Fibroblast of lung (primary cell): ENCODE results near the gene MTAP. TPM values are rescaled to one million over a fixed set of nuclear protein-coding genes. Genes with fewer than 3 reads are reported as not detected.

Experiments
- DNase-seq, 2 donors: peaks; one replicate each; pipeline versions ENCODE4 v3.0.0 to v3.0.0-alpha.2; 2010; ENCODE audit warnings: low read depth in 2 of 2
- H2AFZ ChIP-seq: 2 replicates; pipeline ENCODE4 v1.5.1; 2012; ENCODE audit warnings: low read length, control low read depth, inconsistent platforms
- H3K27ac ChIP-seq: 2 replicates; pipeline ENCODE4 v1.5.1; 2011; ENCODE audit warnings: low read length, control low read depth; ENCODE audit not compliant: insufficient read depth
- H3K27me3 ChIP-seq: 2 replicates; pipeline ENCODE4 v1.5.1; 2011; ENCODE audit warnings: mild to moderate bottlenecking, low read length; ENCODE audit not compliant: control insufficient read depth, insufficient read depth
- H3K36me3 ChIP-seq: 2 replicates; pipeline ENCODE4 v1.5.1; 2011; ENCODE audit warnings: low read length; ENCODE audit not compliant: control insufficient read depth, insufficient read depth
- H3K4me1 ChIP-seq: 2 replicates; pipeline ENCODE4 v1.5.1; 2011; ENCODE audit warnings: low read length; ENCODE audit not compliant: control insufficient read depth, insufficient read depth; ENCODE audit errors: extremely low read depth
- H3K4me2 ChIP-seq: 2 replicates; pipeline ENCODE4 v1.5.1; 2011; ENCODE audit warnings: low read length, control low read depth; ENCODE audit not compliant: insufficient read depth; ENCODE audit errors: extremely low read depth
- H3K4me3 ChIP-seq, 4 experiments: fragments of 200-600 bp in 1 of 4; sonication (generic) in 1 of 4; replicated peaks in 1 of 4; 2 replicates each; pipeline ENCODE4 v1.5.1; 2011 to 2016; ENCODE audit warnings: low read length in 4 of 4, low read depth in 3 of 4, mild to moderate bottlenecking in 3 of 4, control low read depth in 2 of 4, inconsistent platforms in 1 of 4, mixed read lengths in 1 of 4; ENCODE audit not compliant: insufficient read depth in 1 of 4; ENCODE audit errors: control extremely low read depth in 1 of 4
- H3K79me2 ChIP-seq: 2 replicates; pipeline ENCODE4 v1.5.1; 2012; ENCODE audit warnings: mild to moderate bottlenecking, low read length, inconsistent platforms; ENCODE audit not compliant: control insufficient read depth, insufficient read depth
- H3K9ac ChIP-seq: 2 replicates; pipeline ENCODE4 v1.5.1; 2011; ENCODE audit warnings: mild to moderate bottlenecking, low read length, control low read depth; ENCODE audit not compliant: insufficient read depth
- H3K9me3 ChIP-seq: 2 replicates; pipeline ENCODE4 v1.5.1; 2012; ENCODE audit warnings: low read depth, low read length; ENCODE audit not compliant: control insufficient read depth, insufficient read depth
- H4K20me1 ChIP-seq: 2 replicates; pipeline ENCODE4 v1.5.1; 2011; ENCODE audit warnings: low read length; ENCODE audit not compliant: control insufficient read depth, insufficient read depth; ENCODE audit errors: extremely low read depth
- EZH2 ChIP-seq: IDR thresholded peaks from 2 replicates; pipeline ENCODE4 v1.5.1; 2012; ENCODE audit warnings: low read length, control low read depth, mild to moderate bottlenecking; ENCODE audit errors: missing control alignments
- polyA plus RNA-seq, 2 donors: library from polyadenylated mRNA; depleted of rRNA in 1 of 2; stranded (reverse) in 1 of 2; unstranded in 1 of 2; fragments of >200 nt; gene quantifications; 2 replicates each; pipeline ENCODE4 v1.2.1, GENCODE V29; 2011 to 2012; ENCODE audit warnings: missing spikeins in 1 of 2
- total RNA-seq: library from RNA; depleted of rRNA; stranded (reverse); fragments of >200 nt; gene quantifications from 2 replicates; pipeline ENCODE4 v1.2.1, GENCODE V29; 2014
- TF ChIP-seq, protein P1 (sequence below), 2 donors: IDR thresholded peaks in 1 of 2; conservative IDR thresholded peaks in 1 of 2; 1 replicate in 1 of 2; 2 replicates in 1 of 2; pipeline ENCODE4 v1.5.1; 2011 to 2012; ENCODE audit warnings: low read length in 2 of 2, control low read depth in 1 of 2, inconsistent platforms in 1 of 2, low read depth in 1 of 2, mild to moderate bottlenecking in 1 of 2

Gene MTAP
- total and polyA plus RNA-seq, 2 donors (not counting 1 experiment from before 2014, with no cell fraction given): 20.0 to 27.6 TPM

DNA sequence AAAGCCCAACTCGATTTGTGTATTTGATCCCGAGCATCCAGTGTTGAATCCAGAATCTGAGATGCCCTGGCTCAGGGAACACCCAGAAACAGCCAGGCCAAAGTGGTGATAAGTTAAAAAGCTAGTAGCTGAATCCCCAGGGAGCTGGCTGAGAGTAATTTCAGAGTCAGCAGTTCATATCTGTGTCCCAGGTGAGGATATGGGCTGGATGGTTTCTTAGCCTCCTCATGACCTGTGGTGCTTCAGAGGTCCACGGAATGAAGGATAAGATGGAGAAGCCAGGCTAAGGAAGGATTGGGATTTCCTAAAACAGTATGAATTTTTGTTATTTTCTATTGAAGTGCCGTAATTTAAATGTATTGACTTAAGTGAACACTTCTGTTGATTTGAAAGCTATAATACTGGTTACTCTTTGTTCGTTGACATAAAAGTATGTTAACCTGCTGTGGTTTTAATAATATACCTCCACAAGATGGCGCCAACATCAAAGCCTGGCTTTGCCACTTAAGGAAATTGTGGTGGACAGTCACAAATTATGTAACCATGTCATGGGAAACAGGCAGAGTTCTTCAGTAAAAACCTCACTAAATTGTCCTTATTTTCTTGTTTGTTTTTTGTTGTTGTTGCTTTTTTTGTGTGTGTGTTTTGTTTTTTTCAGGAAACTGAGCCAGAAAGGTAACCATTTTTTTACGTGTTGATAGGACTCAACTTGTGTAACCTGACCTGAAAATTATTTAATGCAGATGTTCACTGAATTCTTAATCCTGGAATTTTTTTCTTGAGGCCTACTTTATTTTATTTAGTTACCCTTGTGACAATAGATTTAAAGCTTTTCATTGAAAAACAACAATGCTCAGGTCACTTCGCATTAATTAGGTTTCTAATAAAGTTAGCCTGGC is 11.4 kb downstream of the MTAP start:
- no peak overlapping the region for H3K9ac ChIP-seq
- H4K20me1 ChIP-seq: no peaks in the 10 kb centered on the region
- TF ChIP-seq, protein P1, sequence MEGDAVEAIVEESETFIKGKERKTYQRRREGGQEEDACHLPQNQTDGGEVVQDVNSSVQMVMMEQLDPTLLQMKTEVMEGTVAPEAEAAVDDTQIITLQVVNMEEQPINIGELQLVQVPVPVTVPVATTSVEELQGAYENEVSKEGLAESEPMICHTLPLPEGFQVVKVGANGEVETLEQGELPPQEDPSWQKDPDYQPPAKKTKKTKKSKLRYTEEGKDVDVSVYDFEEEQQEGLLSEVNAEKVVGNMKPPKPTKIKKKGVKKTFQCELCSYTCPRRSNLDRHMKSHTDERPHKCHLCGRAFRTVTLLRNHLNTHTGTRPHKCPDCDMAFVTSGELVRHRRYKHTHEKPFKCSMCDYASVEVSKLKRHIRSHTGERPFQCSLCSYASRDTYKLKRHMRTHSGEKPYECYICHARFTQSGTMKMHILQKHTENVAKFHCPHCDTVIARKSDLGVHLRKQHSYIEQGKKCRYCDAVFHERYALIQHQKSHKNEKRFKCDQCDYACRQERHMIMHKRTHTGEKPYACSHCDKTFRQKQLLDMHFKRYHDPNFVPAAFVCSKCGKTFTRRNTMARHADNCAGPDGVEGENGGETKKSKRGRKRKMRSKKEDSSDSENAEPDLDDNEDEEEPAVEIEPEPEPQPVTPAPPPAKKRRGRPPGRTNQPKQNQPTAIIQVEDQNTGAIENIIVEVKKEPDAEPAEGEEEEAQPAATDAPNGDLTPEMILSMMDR (conservative IDR thresholded peaks at IDR 0.05 in 1 of 2, IDR thresholded peaks at IDR 0.05 in 1 of 2; ENCODE audit: low read depth in 1 of 2, low read length in 2 of 2): peak; percentile 70 to 78
- no peak for TF ChIP-seq EZH2
- H3K4me3 ChIP-seq: no peak overlapping the region
- no peaks in the 10 kb centered on the region for H3K9me3 ChIP-seq
- peaks cover 34% of the 10 kb centered on the region for H3K79me2 ChIP-seq
- peak overlapping the region; percentile 9 for H3K27ac ChIP-seq
- H3K4me2 ChIP-seq: no peak overlapping the region
- peak; percentile 78 to 88 for DNase-seq
- peaks cover 14% of the 10 kb centered on the region for H3K36me3 ChIP-seq
- peaks cover 8% of the 10 kb centered on the region for H3K4me1 ChIP-seq
- H2AFZ ChIP-seq: no peak overlapping the region
- no peaks in the 10 kb centered on the region for H3K27me3 ChIP-seq

DNA sequence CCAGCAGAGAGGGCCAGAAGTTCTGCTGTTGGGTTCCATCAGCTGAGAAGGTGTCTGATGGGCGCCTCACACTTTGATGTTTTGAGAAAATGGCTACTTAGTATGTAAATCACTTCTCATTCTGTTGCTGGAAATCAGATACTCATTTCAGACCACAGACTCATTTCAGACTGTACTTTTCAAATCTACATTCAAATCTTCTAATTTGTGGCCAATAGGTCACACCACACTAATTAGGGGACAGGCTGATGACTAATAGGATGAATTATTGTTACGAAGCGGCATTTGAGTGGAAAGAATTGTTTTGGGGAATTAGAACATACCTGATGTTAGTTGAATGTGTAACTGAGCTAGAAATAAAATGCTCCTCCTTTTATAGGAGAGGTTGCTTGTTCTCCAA is 13.2 kb downstream of the MTAP start:
- Histone ChIP-seq H3K9ac (no peak overlapping the region), H4K20me1 (no peaks in the 10 kb centered on the region), H2AFZ (no peak overlapping the region), H3K36me3 (peaks cover 15% of the 10 kb centered on the region), H3K4me3 (no peak overlapping the region), H3K4me1 (peaks cover 8% of the 10 kb centered on the region), H3K9me3 (no peaks in the 10 kb centered on the region), H3K27ac (no peak overlapping the region), H3K4me2 (no peak overlapping the region), H3K27me3 (no peaks in the 10 kb centered on the region), H3K79me2 (peaks cover 35% of the 10 kb centered on the region)
- no peak for DNase-seq
- TF ChIP-seq, protein P1 (conservative IDR thresholded peaks at IDR 0.05 in 1 of 2, IDR thresholded peaks at IDR 0.05 in 1 of 2; ENCODE audit: low read depth in 1 of 2, low read length in 2 of 2): no peak
- TF ChIP-seq EZH2: no peak

DNA sequence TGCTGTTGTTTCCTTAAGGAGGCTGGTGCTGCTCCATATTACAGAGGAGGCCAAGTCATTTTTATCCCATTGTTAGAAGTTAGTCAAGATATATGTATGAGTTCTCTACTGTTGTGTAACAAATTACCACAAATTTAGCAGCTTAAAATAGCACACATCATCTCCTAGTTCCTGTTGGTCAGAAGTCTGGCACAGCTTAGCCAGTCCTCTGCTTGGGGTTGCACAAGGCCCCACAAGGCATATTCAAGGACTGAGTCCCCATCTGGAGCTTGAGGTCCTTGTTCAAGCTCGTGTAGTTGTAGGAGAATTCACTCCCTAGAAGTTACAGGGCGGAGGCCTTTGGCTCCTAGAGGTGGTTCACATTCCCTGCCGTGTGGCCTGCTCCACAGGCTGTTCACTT is 14.7 kb downstream of the MTAP start:
- Histone ChIP-seq H2AFZ (no peak overlapping the region), H4K20me1 (no peaks in the 10 kb centered on the region), H3K4me1 (peaks cover 8% of the 10 kb centered on the region), H3K27me3 (no peaks in the 10 kb centered on the region), H3K4me3 (no peak overlapping the region), H3K9ac (no peak overlapping the region), H3K79me2 (peaks cover 25% of the 10 kb centered on the region), H3K36me3 (peaks cover 9% of the 10 kb centered on the region), H3K4me2 (no peak overlapping the region), H3K9me3 (no peaks in the 10 kb centered on the region), H3K27ac (no peak overlapping the region)
- DNase-seq: peak; percentile 76 to 78
- no peak for TF ChIP-seq EZH2
- TF ChIP-seq, protein P1 (conservative IDR thresholded peaks at IDR 0.05 in 1 of 2, IDR thresholded peaks at IDR 0.05 in 1 of 2; ENCODE audit: low read depth in 1 of 2, low read length in 2 of 2): no peak
